Natural killer cell (primary cell): ENCODE measurements around the gene FGFR2. TPM values are rescaled to one million over a fixed set of nuclear protein-coding genes. Genes with fewer than 3 reads are reported as not detected.

Source experiments
- ATAC-seq, 3 donors: fragments of 150-1000 bp in 2 of 3; fragments of 200-7000 bp in 1 of 3; cut with Tn5 transposase; 1 replicate in 1 of 3; 2 replicates in 2 of 3; pipeline ENCODE4 v1.10.0; 2021; ENCODE audit warnings: mild to moderate bottlenecking in 2 of 3, moderate library complexity in 2 of 3
- DNase-seq, 2 donors: peaks; one replicate each; pipeline versions ENCODE4 v3.0.0 to v3.0.0-alpha.2; 2013 to 2021; ENCODE audit warnings: mixed read lengths in 1 of 2
- H3K27ac ChIP-seq: one replicate; pipeline ENCODE4 v1.5.1; 2013; ENCODE audit warnings: mild to moderate bottlenecking, low read length
- H3K27me3 ChIP-seq: one replicate; pipeline ENCODE4 v1.6.1; 2013; ENCODE audit warnings: low read length; ENCODE audit not compliant: control insufficient read depth, insufficient read depth
- H3K36me3 ChIP-seq: one replicate; pipeline ENCODE4 v1.6.1; 2013; ENCODE audit warnings: low read length; ENCODE audit not compliant: control insufficient read depth, insufficient read depth
- H3K4me1 ChIP-seq: one replicate; pipeline ENCODE4 v1.6.1; 2013; ENCODE audit warnings: low read length; ENCODE audit not compliant: control insufficient read depth, insufficient read depth
- H3K4me3 ChIP-seq: one replicate; pipeline ENCODE4 v1.5.1; 2013; ENCODE audit warnings: low read length
- H3K9me3 ChIP-seq: one replicate; pipeline ENCODE4 v1.6.1; 2013; ENCODE audit warnings: low read length; ENCODE audit not compliant: control insufficient read depth, insufficient read depth
- H3K27ac Mint-ChIP-seq, 2 donors: one replicate each; pipeline ENCODE4 v1.8.0; 2022; ENCODE audit warnings: mild to moderate bottlenecking in 2 of 2, mixed read lengths in 2 of 2, moderate library complexity in 1 of 2
- H3K27me3 Mint-ChIP-seq, 2 donors: one replicate each; pipeline ENCODE4 v1.8.0; 2022; ENCODE audit warnings: low read depth in 2 of 2, mixed read lengths in 2 of 2
- H3K36me3 Mint-ChIP-seq: one replicate; pipeline ENCODE4 v1.8.0; 2022; ENCODE audit warnings: mixed read lengths
- H3K4me1 Mint-ChIP-seq, 2 donors: one replicate each; pipeline ENCODE4 v1.8.0; 2022; ENCODE audit warnings: mixed read lengths in 2 of 2
- H3K4me3 Mint-ChIP-seq: one replicate; pipeline ENCODE4 v1.8.0; 2022; ENCODE audit warnings: mild to moderate bottlenecking, moderate library complexity, mixed read lengths
- H3K9me3 Mint-ChIP-seq, 2 donors: one replicate each; pipeline ENCODE4 v1.8.0; 2022; ENCODE audit warnings: mixed read lengths in 2 of 2
- CTCF ChIP-seq: fragments of 200-600 bp; IDR thresholded peaks from one replicate; pipeline ENCODE4 v1.8.0; 2022; ENCODE audit warnings: antibody characterized with exemption
- WGBS: methylation state at CpG from one replicate; pipeline ENCODE4 v1.1.7; 2013; ENCODE audit warnings: missing lambda C conversion rate; ENCODE audit not compliant: insufficient coverage; 5-methylcytosine and 5-hydroxymethylcytosine counted together
- intact Hi-C: fragments of 100-400 bp; cut with micrococcal nuclease; formaldehyde crosslinking; loops from one replicate; pipeline ENCODE4 v1.14.2; 2022
- total RNA-seq, 4 donors: library from RNA; stranded (reverse); fragments of 120-200 nt in 1 of 4; gene quantifications; one replicate each; pipeline versions ENCODE4 v1.2.3 to v1.2.4, GENCODE V29; 2013 to 2022

FGFR2 gene
- total RNA-seq, 3 donors from 2014 or later (not counting 1 experiment from before 2014, with no cell fraction given) = 0.72 to 5.6 TPM; not detected in 1

- Histone ChIP-seq H3K27ac (no peak overlapping the region), H3K9me3 (no peaks in the 10 kb centered on the region), H3K27me3 (no peaks in the 10 kb centered on the region), H3K4me1 (no peaks in the 10 kb centered on the region), H3K36me3 (no peaks in the 10 kb centered on the region), H3K4me3 (no peak overlapping the region)
- TF ChIP-seq CTCF = no peak
- DNase-seq = no peak
- Mint-ChIP-seq H3K36me3 (no peaks in the 10 kb centered on the region), H3K4me1 (no peaks in the 10 kb centered on the region), H3K27ac (no peak overlapping the region), H3K9me3 (no peaks in the 10 kb centered on the region), H3K27me3 (no peaks in the 10 kb centered on the region), H3K4me3 (no peak overlapping the region)
- no peak for ATAC-seq
- 84% methylated on average over 19 of the region's 19 CpGs for WGBS
- intact Hi-C loops = no loop called here
Measured at GRCh38 chr10:121469797-121470606, 128.2 kb downstream of the FGFR2 start.

- WGBS = 82% methylated on average over 7 of the region's 8 CpGs
- Mint-ChIP-seq H3K27ac (no peak overlapping the region), H3K27me3 (no peaks in the 10 kb centered on the region)
Measured at GRCh38 chr10:121468726-121469125, 129.5 kb downstream of the FGFR2 start.

GRCh38 chr10:121466424-121466823 lies 131.8 kb downstream of the FGFR2 start:
- Mint-ChIP-seq H3K9me3 (no peaks in the 10 kb centered on the region), H3K4me3 (no peak overlapping the region), H3K27ac (no peak overlapping the region), H3K36me3 (no peaks in the 10 kb centered on the region), H3K4me1 (no peaks in the 10 kb centered on the region), H3K27me3 (peaks cover 0 to 9% of the 10 kb centered on the region in 2 donors)
- no peaks in the 10 kb centered on the region for H3K4me1 ChIP-seq
- no peak overlapping the region for H3K27ac ChIP-seq
- no peaks in the 10 kb centered on the region for H3K27me3 ChIP-seq
- intact Hi-C loops = no loop called here
- TF ChIP-seq CTCF = no peak
- no peak overlapping the region for H3K4me3 ChIP-seq
- WGBS = 59% methylated on average over 4 of the region's 4 CpGs
- no peaks in the 10 kb centered on the region for H3K9me3 ChIP-seq
- H3K36me3 ChIP-seq = no peaks in the 10 kb centered on the region
- DNase-seq = no peak
- ATAC-seq = no peak

More at GRCh38 chr10:121468726-121469125, 129.5 kb downstream of the FGFR2 start:
- intact Hi-C loops = no loop called here
- H3K27ac ChIP-seq = no peak overlapping the region
- H3K4me3 ChIP-seq = no peak overlapping the region
- no peak for DNase-seq
- H3K4me3 Mint-ChIP-seq = no peak overlapping the region
- no peaks in the 10 kb centered on the region for H3K36me3 Mint-ChIP-seq
- H3K36me3 ChIP-seq = no peaks in the 10 kb centered on the region
- no peaks in the 10 kb centered on the region for H3K4me1 ChIP-seq
- TF ChIP-seq CTCF = no peak
- no peaks in the 10 kb centered on the region for H3K9me3 ChIP-seq
- H3K9me3 Mint-ChIP-seq = no peaks in the 10 kb centered on the region
- no peaks in the 10 kb centered on the region for H3K27me3 ChIP-seq
- ATAC-seq = no peak
- no peaks in the 10 kb centered on the region for H3K4me1 Mint-ChIP-seq

- ATAC-seq = no peak
- Histone ChIP-seq H3K27me3 (no peaks in the 10 kb centered on the region), H3K36me3 (no peaks in the 10 kb centered on the region), H3K9me3 (no peaks in the 10 kb centered on the region), H3K27ac (no peak overlapping the region), H3K4me1 (no peaks in the 10 kb centered on the region), H3K4me3 (no peak overlapping the region)
- TF ChIP-seq CTCF = no peak
- H3K9me3 Mint-ChIP-seq = no peaks in the 10 kb centered on the region
- DNase-seq = no peak
- no peak overlapping the region for H3K27ac Mint-ChIP-seq
- intact Hi-C loops = no loop called here
- H3K27me3 Mint-ChIP-seq = peaks cover 0 to 9% of the 10 kb centered on the region in 2 donors
- no peaks in the 10 kb centered on the region for H3K36me3 Mint-ChIP-seq
- 83% methylated on average over 13 of the region's 14 CpGs for WGBS
- no peaks in the 10 kb centered on the region for H3K4me1 Mint-ChIP-seq
- no peak overlapping the region for H3K4me3 Mint-ChIP-seq
Measured at GRCh38 chr10:121465215-121465614, 133.0 kb downstream of the FGFR2 start.
